Keratinocyte (primary cell): ENCODE measurements around the gene TFDP3. TPM values are rescaled to one million over a fixed set of nuclear protein-coding genes. Genes with fewer than 3 reads are reported as not detected.

ENCODE experiments used
- DNase-seq: peaks from one replicate; pipeline ENCODE4 v3.0.0-alpha.2; 2011; ENCODE audit warnings: low read depth, missing footprints, low spot score
- FAIRE-seq: peaks from 2 replicates; lab custom pipeline; 2011; peaks lifted over from hg19 to GRCh38; lab: Jason Lieb, UNC
- H2AFZ ChIP-seq: 2 replicates; pipeline ENCODE4 v1.6.0; 2012; ENCODE audit warnings: low read length, control low read depth, inconsistent platforms; ENCODE audit not compliant: control insufficient read depth
- H3K27ac ChIP-seq: 2 replicates; pipeline ENCODE4 v1.5.1; 2011; ENCODE audit warnings: low read length; ENCODE audit not compliant: control insufficient read depth, insufficient read depth
- H3K27me3 ChIP-seq: 3 replicates; pipeline ENCODE4 v1.6.0; 2011; ENCODE audit warnings: low read length; ENCODE audit not compliant: control insufficient read depth, insufficient read depth; ENCODE audit errors: extremely low read depth
- H3K36me3 ChIP-seq, 2 experiments: 2 replicates in 1 of 2; 3 replicates in 1 of 2; pipeline ENCODE4 v1.5.1; 2011; ENCODE audit warnings: low read length in 2 of 2, mild to moderate bottlenecking in 1 of 2; ENCODE audit not compliant: control insufficient read depth in 2 of 2, insufficient read depth in 2 of 2; ENCODE audit errors: extremely low read depth in 1 of 2
- H3K4me1 ChIP-seq: 3 replicates; pipeline ENCODE4 v1.5.1; 2011; ENCODE audit warnings: low read length; ENCODE audit not compliant: control insufficient read depth, insufficient read depth; ENCODE audit errors: extremely low read depth
- H3K4me2 ChIP-seq: 3 replicates; pipeline ENCODE4 v1.6.0; 2011; ENCODE audit warnings: low read depth, low read length; ENCODE audit not compliant: control insufficient read depth, insufficient read depth; ENCODE audit errors: extremely low read depth
- H3K4me3 ChIP-seq, 3 experiments: fragments of 200-600 bp in 1 of 3; sonication (generic) in 1 of 3; 2 replicates in 2 of 3; 3 replicates in 1 of 3; pipeline ENCODE4 v1.5.1; 2011 to 2016; ENCODE audit warnings: low read length in 3 of 3, mild to moderate bottlenecking in 3 of 3, control low read depth in 2 of 3, inconsistent platforms in 1 of 3, low read depth in 1 of 3, mixed read lengths in 1 of 3, mixed run types in 1 of 3, moderate library complexity in 1 of 3; ENCODE audit not compliant: control insufficient read depth in 2 of 3, insufficient read depth in 2 of 3; ENCODE audit errors: extremely low read depth in 1 of 3
- H3K79me2 ChIP-seq: 2 replicates; pipeline ENCODE4 v1.6.0; 2012; ENCODE audit warnings: low read length; ENCODE audit not compliant: control insufficient read depth, insufficient read depth
- H3K9ac ChIP-seq: 3 replicates; pipeline ENCODE4 v1.6.0; 2011; ENCODE audit warnings: low read length; ENCODE audit not compliant: control insufficient read depth, insufficient read depth; ENCODE audit errors: extremely low read depth
- H3K9me1 ChIP-seq: 3 replicates; pipeline ENCODE4 v1.6.0; 2011; ENCODE audit warnings: low read length; ENCODE audit not compliant: control insufficient read depth, insufficient read depth; ENCODE audit errors: extremely low read depth
- H3K9me3 ChIP-seq: 2 replicates; pipeline ENCODE4 v1.5.1; 2012; ENCODE audit warnings: low read depth, low read length; ENCODE audit not compliant: control insufficient read depth
- H4K20me1 ChIP-seq: 3 replicates; pipeline ENCODE4 v1.6.0; 2011; ENCODE audit warnings: low read length; ENCODE audit not compliant: control insufficient read depth, insufficient read depth; ENCODE audit errors: extremely low read depth
- EZH2 ChIP-seq: IDR thresholded peaks from one replicate; pipeline ENCODE4 v1.6.1; 2012; ENCODE audit warnings: inconsistent platforms, mild to moderate bottlenecking, low read length, moderate library complexity
- dilution Hi-C: fragments of 300-500 bp; cut with MboI; formaldehyde crosslinking; loops from one replicate; pipeline ENCODE4 v1.7.0; 2020; ENCODE audit warnings: low sequenced_read_pairs; ENCODE audit not compliant: extremely low pct_ligation_motif_present
- polyA plus RNA-seq, 5 experiments: library from polyadenylated mRNA; depleted of rRNA in 3 of 5; stranded (reverse) in 3 of 5; stranded (forward) in 1 of 5; unstranded in 1 of 5; fragments of >200 nt; gene quantifications; 1 replicate in 1 of 5; 2 replicates in 3 of 5; 3 replicates in 1 of 5; pipeline versions ENCODE4 v1.2.1 to v1.2.3, GENCODE V29; 2011 to 2012; ENCODE audit warnings: missing spikeins in 2 of 5, low read depth in 1 of 5, low replicate concordance in 1 of 5
- TF ChIP-seq, protein P1 (sequence below), 3 experiments: IDR thresholded peaks in 1 of 3; conservative IDR thresholded peaks in 1 of 3; optimal IDR thresholded peaks in 1 of 3; 2 replicates in 2 of 3; 3 replicates in 1 of 3; pipeline versions ENCODE3 to v1.5.1; 2011; ENCODE audit warnings: low read length in 3 of 3, mild to moderate bottlenecking in 3 of 3, moderate library complexity in 2 of 3, control low read depth in 1 of 3, inconsistent platforms in 1 of 3; ENCODE audit not compliant: insufficient read depth in 2 of 3; ENCODE audit errors: extremely low read depth in 1 of 3

TFDP3 gene
- polyA plus RNA-seq, 1 donor (not counting 4 experiments of a cell fraction or from before 2014, with no cell fraction given) = not detected

DNA sequence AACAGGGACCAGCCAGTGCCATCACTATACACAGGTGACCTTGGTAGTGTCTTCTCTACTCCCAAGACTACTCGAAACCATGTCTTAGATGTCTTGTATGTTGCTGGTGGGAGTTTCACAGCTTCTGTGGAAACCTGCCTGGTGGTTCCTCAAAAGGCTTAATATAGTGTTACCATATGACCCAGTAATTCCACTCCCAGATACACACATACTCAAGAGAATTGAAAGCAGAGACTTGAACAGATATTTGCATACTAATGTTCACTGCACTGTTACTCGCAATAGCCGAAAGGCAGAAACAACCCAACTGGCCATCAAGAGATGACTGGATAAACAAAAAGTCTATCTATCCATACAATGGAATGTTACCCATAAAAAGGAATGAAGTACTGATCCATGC, 3.1 kb downstream of the TFDP3 start:
- Histone ChIP-seq H3K27me3 (no peaks in the 10 kb centered on the region), H4K20me1 (no peaks in the 10 kb centered on the region), H3K79me2 (no peaks in the 10 kb centered on the region), H3K4me3 (no peak overlapping the region), H3K4me2 (no peak overlapping the region), H3K9ac (no peak overlapping the region), H2AFZ (no peak overlapping the region), H3K36me3 (no peaks in the 10 kb centered on the region), H3K27ac (no peak overlapping the region), H3K9me1 (no peaks in the 10 kb centered on the region), H3K9me3 (no peaks in the 10 kb centered on the region), H3K4me1 (no peaks in the 10 kb centered on the region)
- FAIRE-seq = no peak
- DNase-seq = no peak
- dilution Hi-C loops = no loop called here
- TF ChIP-seq, protein P1, sequence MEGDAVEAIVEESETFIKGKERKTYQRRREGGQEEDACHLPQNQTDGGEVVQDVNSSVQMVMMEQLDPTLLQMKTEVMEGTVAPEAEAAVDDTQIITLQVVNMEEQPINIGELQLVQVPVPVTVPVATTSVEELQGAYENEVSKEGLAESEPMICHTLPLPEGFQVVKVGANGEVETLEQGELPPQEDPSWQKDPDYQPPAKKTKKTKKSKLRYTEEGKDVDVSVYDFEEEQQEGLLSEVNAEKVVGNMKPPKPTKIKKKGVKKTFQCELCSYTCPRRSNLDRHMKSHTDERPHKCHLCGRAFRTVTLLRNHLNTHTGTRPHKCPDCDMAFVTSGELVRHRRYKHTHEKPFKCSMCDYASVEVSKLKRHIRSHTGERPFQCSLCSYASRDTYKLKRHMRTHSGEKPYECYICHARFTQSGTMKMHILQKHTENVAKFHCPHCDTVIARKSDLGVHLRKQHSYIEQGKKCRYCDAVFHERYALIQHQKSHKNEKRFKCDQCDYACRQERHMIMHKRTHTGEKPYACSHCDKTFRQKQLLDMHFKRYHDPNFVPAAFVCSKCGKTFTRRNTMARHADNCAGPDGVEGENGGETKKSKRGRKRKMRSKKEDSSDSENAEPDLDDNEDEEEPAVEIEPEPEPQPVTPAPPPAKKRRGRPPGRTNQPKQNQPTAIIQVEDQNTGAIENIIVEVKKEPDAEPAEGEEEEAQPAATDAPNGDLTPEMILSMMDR (optimal IDR thresholded peaks at IDR 0.05 in 1 of 3, IDR thresholded peaks at IDR 0.05 in 1 of 3, conservative IDR thresholded peaks at IDR 0.05 in 1 of 3; ENCODE audit: extremely low read depth in 1 of 3, insufficient read depth in 2 of 3, low read length in 3 of 3) = no peak
- TF ChIP-seq EZH2 = no peak

DNA sequence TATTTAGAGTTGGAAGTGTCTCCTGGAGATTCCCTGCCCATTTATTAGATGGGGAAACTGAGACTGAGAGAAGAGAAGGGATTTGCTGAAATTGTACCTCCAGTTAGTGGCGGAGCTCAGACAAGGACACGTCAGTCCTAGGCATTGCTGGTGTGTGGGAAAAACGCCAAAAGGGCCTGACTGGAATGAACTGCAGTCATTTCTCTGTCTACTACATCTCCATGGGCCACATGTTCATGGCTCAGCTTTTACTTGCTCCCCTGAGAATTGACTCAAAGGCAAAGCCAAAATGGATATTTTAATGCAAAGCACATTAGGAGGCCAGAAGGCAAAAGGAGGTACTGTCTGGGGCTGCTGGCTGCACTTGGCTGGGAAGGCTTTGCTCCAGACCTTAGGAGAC, 3.9 kb downstream of the TFDP3 start:
- no peak overlapping the region for H3K27ac ChIP-seq
- H3K79me2 ChIP-seq = no peaks in the 10 kb centered on the region
- H3K36me3 ChIP-seq = no peaks in the 10 kb centered on the region
- H2AFZ ChIP-seq = no peak overlapping the region
- DNase-seq (no peak), FAIRE-seq (no peak)
- H3K9ac ChIP-seq = no peak overlapping the region
- H3K9me1 ChIP-seq = no peaks in the 10 kb centered on the region
- no peaks in the 10 kb centered on the region for H3K9me3 ChIP-seq
- H3K4me1 ChIP-seq = no peaks in the 10 kb centered on the region
- H3K4me2 ChIP-seq = no peak overlapping the region
- H4K20me1 ChIP-seq = no peaks in the 10 kb centered on the region
- dilution Hi-C loops = no loop called here
- H3K4me3 ChIP-seq = no peak overlapping the region
- no peaks in the 10 kb centered on the region for H3K27me3 ChIP-seq
- no peak for TF ChIP-seq EZH2
- TF ChIP-seq, protein P1 (optimal IDR thresholded peaks at IDR 0.05 in 1 of 3, IDR thresholded peaks at IDR 0.05 in 1 of 3, conservative IDR thresholded peaks at IDR 0.05 in 1 of 3; ENCODE audit: extremely low read depth in 1 of 3, insufficient read depth in 2 of 3, low read length in 3 of 3) = no peak
